ENCODE data around the gene KRT74.

KRT74 gene

DNA sequence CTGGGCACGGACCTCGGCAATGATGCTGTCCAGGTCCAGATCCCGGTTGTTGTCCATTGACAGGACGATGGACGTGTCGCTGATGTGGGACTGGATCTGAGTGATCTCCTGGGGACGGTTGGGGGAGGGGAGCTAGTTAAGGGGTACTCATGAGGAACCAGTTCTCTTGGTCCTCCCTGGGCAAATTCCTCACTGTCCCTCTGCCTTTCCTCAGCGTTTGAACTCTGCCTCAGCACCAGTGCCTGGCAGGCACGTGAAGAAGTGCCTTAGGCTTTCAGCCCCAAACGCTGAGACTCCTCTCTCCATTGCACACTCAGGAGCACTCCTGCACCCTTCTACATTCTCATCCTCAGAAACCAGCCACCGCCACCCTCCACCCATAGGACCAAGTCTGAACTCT is 17.9 kb upstream of the KRT74 start:
- Histone ChIP-seq H3K9me3 (ENCODE audit: control insufficient read depth, low read length) (no peaks in the 10 kb centered on the region), H3K4me1 (ENCODE audit: control insufficient read depth, insufficient read depth, low read depth, low read length) (no peaks in the 10 kb centered on the region), H3K14ac (ENCODE audit: low read length in 2 of 2) (no peak overlapping the region), H3K23ac (ENCODE audit: low read length in 2 of 2) (no peak overlapping the region), H2AK5ac (ENCODE audit: low read length, severe bottlenecking) (no peak overlapping the region), H3K4me3 (ENCODE audit: insufficient read depth in 1 of 2, low read depth in 1 of 2, low read length in 2 of 2) (no peak overlapping the region), H3K9ac (ENCODE audit: low read length) (no peak overlapping the region), H2AFZ (ENCODE audit: low read depth, low read length) (no peak overlapping the region), H3K4me2 (ENCODE audit: low read length, poor library complexity, severe bottlenecking) (no peak overlapping the region), H2BK5ac (ENCODE audit: low read depth, low read length, poor library complexity, severe bottlenecking) (no peak overlapping the region), H4K91ac (ENCODE audit: low read length) (no peak overlapping the region), H3K4ac (ENCODE audit: low read depth in 1 of 2, low read length in 2 of 2) (no peak overlapping the region), H3K27me3 (ENCODE audit: control insufficient read depth in 1 of 2, insufficient read depth in 1 of 2, low read length in 2 of 2) (peaks cover 44 to 65% of the 10 kb centered on the region in 2 experiments), H4K8ac (ENCODE audit: low read length) (no peak overlapping the region), H2BK12ac (ENCODE audit: low read length in 2 of 2) (no peak overlapping the region), H2BK120ac (ENCODE audit: low read depth, low read length) (no peak overlapping the region), H3K27ac (ENCODE audit: low read length, poor library complexity, severe bottlenecking) (no peak overlapping the region), H3K36me3 (ENCODE audit: control insufficient read depth in 1 of 2, insufficient read depth in 2 of 2, low read depth in 1 of 2, low read length in 2 of 2) (no peaks in the 10 kb centered on the region), H3K79me1 (replicated peaks; ENCODE audit: low read length, poor library complexity, severe bottlenecking) (no peaks in the 10 kb centered on the region), H2BK15ac (ENCODE audit: low read depth, poor library complexity, severe bottlenecking) (no peak overlapping the region), H3K18ac (ENCODE audit: low read depth in 1 of 2, low read length in 2 of 2) (no peak overlapping the region)
- 80% methylated on average over 10 of the region's 11 CpGs for WGBS
- no peak for DNase-seq

DNA sequence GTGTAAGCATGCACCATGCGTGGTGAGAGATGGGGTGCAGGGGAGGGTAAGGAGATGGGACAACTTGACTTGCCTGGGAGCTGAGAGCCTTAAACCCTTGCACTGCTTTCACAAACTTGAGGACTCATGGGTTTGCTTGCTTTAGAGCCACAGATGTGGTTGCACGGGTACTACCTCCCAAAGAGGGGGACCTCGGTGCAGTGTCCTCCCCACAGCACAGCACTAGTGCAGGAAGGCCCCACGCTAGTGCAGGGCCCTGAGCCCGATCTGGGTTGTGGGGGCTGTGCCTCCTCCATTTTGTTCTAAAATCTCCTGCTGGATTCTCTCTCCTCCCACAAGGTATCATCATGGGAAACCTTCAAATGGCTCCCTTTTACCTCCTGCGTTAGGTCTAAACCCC is 16.4 kb upstream of the KRT74 start:
- Histone ChIP-seq H3K23ac (ENCODE audit: low read length in 2 of 2) (no peak overlapping the region), H3K4me2 (ENCODE audit: low read length, poor library complexity, severe bottlenecking) (no peak overlapping the region), H3K4me1 (ENCODE audit: control insufficient read depth, insufficient read depth, low read depth, low read length) (no peaks in the 10 kb centered on the region), H3K4me3 (ENCODE audit: insufficient read depth in 1 of 2, low read depth in 1 of 2, low read length in 2 of 2) (no peak overlapping the region), H4K8ac (ENCODE audit: low read length) (no peak overlapping the region), H3K9me3 (ENCODE audit: control insufficient read depth, low read length) (no peaks in the 10 kb centered on the region), H3K14ac (ENCODE audit: low read length in 2 of 2) (no peak overlapping the region), H2BK5ac (ENCODE audit: low read depth, low read length, poor library complexity, severe bottlenecking) (no peak overlapping the region), H3K18ac (ENCODE audit: low read depth in 1 of 2, low read length in 2 of 2) (no peak overlapping the region), H2AFZ (ENCODE audit: low read depth, low read length) (no peak overlapping the region), H2BK120ac (ENCODE audit: low read depth, low read length) (no peak overlapping the region), H2BK12ac (ENCODE audit: low read length in 2 of 2) (no peak overlapping the region), H3K79me1 (replicated peaks; ENCODE audit: low read length, poor library complexity, severe bottlenecking) (no peaks in the 10 kb centered on the region), H3K9ac (ENCODE audit: low read length) (no peak overlapping the region), H3K27ac (ENCODE audit: low read length, poor library complexity, severe bottlenecking) (no peak overlapping the region), H3K27me3 (ENCODE audit: control insufficient read depth in 1 of 2, insufficient read depth in 1 of 2, low read length in 2 of 2) (peaks cover 58 to 78% of the 10 kb centered on the region in 2 experiments), H2BK15ac (ENCODE audit: low read depth, poor library complexity, severe bottlenecking) (no peak overlapping the region), H3K36me3 (ENCODE audit: control insufficient read depth in 1 of 2, insufficient read depth in 2 of 2, low read depth in 1 of 2, low read length in 2 of 2) (no peaks in the 10 kb centered on the region), H4K91ac (ENCODE audit: low read length) (no peak overlapping the region), H3K4ac (ENCODE audit: low read depth in 1 of 2, low read length in 2 of 2) (no peak overlapping the region), H2AK5ac (ENCODE audit: low read length, severe bottlenecking) (no peak overlapping the region)
- 86% methylated on average over 6 of the region's 6 CpGs for WGBS
- DNase-seq = no peak

DNA sequence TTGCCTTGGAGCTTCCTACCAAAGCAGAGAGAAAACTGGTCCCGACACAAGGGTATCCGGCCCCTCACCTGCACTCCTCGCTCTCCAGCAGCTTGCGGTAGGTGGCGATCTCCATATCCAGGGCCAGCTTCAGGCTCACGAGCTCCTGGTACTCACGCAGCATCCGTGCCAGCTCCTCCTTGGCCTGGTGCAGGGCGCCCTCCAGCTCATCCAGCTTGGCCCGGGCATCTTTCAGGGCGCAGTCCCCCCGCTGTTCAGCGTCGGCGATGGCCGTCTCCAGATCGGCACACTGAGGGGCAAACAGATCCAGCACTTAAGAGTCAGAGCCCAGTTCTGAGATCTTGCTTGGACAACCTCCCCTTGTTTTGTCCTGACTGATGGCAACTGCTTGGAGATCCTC is 13.9 kb upstream of the KRT74 start:
- H2BK12ac ChIP-seq (ENCODE audit: low read length in 2 of 2) = no peak overlapping the region
- H3K27me3 ChIP-seq (ENCODE audit: control insufficient read depth in 1 of 2, insufficient read depth in 1 of 2, low read length in 2 of 2) = peaks cover 56 to 70% of the 10 kb centered on the region in 2 experiments
- H3K9ac ChIP-seq (ENCODE audit: low read length) = no peak overlapping the region
- H3K4me1 ChIP-seq (ENCODE audit: control insufficient read depth, insufficient read depth, low read depth, low read length) = no peaks in the 10 kb centered on the region
- H2BK120ac ChIP-seq (ENCODE audit: low read depth, low read length) = no peak overlapping the region
- WGBS = 80% methylated on average over 17 of the region's 17 CpGs
- H2BK15ac ChIP-seq (ENCODE audit: low read depth, poor library complexity, severe bottlenecking) = no peak overlapping the region
- no peak overlapping the region for H4K8ac ChIP-seq (ENCODE audit: low read length)
- no peak overlapping the region for H3K18ac ChIP-seq (ENCODE audit: low read depth in 1 of 2, low read length in 2 of 2)
- no peak overlapping the region for H3K4ac ChIP-seq (ENCODE audit: low read depth in 1 of 2, low read length in 2 of 2)
- no peaks in the 10 kb centered on the region for H3K9me3 ChIP-seq (ENCODE audit: control insufficient read depth, low read length)
- no peak overlapping the region for H2AK5ac ChIP-seq (ENCODE audit: low read length, severe bottlenecking)
- H3K4me3 ChIP-seq (ENCODE audit: insufficient read depth in 1 of 2, low read depth in 1 of 2, low read length in 2 of 2) = no peak overlapping the region
- H3K4me2 ChIP-seq (ENCODE audit: low read length, poor library complexity, severe bottlenecking) = no peak overlapping the region
- no peak overlapping the region for H3K14ac ChIP-seq (ENCODE audit: low read length in 2 of 2)
- H3K36me3 ChIP-seq (ENCODE audit: control insufficient read depth in 1 of 2, insufficient read depth in 2 of 2, low read depth in 1 of 2, low read length in 2 of 2) = no peaks in the 10 kb centered on the region
- no peak overlapping the region for H2BK5ac ChIP-seq (ENCODE audit: low read depth, low read length, poor library complexity, severe bottlenecking)
- DNase-seq = no peak
- H3K27ac ChIP-seq (ENCODE audit: low read length, poor library complexity, severe bottlenecking) = no peak overlapping the region
- H4K91ac ChIP-seq (ENCODE audit: low read length) = no peak overlapping the region
- H3K23ac ChIP-seq (ENCODE audit: low read length in 2 of 2) = no peak overlapping the region
- H2AFZ ChIP-seq (ENCODE audit: low read depth, low read length) = no peak overlapping the region
- no peaks in the 10 kb centered on the region for H3K79me1 ChIP-seq (replicated peaks; ENCODE audit: low read length, poor library complexity, severe bottlenecking)

DNA sequence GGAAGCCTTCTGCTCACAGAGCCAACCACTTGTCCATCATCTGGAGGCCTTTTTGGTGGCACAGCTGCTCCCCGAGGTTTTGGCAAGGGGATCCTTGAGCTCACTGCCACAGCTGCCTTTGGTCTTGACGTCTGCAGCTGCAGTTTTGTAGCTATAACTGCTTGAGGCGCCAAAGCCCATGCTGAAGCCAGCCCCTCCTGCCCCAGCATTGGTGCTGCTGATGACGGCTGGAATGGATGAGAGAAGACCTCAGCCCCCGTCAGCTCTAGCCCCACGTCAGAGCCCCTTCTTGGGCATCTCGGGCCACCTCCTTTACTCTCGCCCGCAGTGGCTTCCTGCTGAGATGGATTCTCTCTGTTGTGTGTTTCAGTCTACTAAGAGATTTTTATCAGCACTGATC is 12.3 kb upstream of the KRT74 start:
- no peak overlapping the region for H2AFZ ChIP-seq (ENCODE audit: low read depth, low read length)
- H3K36me3 ChIP-seq (ENCODE audit: control insufficient read depth in 1 of 2, insufficient read depth in 2 of 2, low read depth in 1 of 2, low read length in 2 of 2) = no peaks in the 10 kb centered on the region
- no peak overlapping the region for H3K14ac ChIP-seq (ENCODE audit: low read length in 2 of 2)
- H3K23ac ChIP-seq (ENCODE audit: low read length in 2 of 2) = no peak overlapping the region
- 52% methylated on average over 9 of the region's 9 CpGs for WGBS
- H3K27me3 ChIP-seq (ENCODE audit: control insufficient read depth in 1 of 2, insufficient read depth in 1 of 2, low read length in 2 of 2) = peaks cover 60 to 71% of the 10 kb centered on the region in 2 experiments
- H3K4me2 ChIP-seq (ENCODE audit: low read length, poor library complexity, severe bottlenecking) = no peak overlapping the region
- no peak overlapping the region for H2BK15ac ChIP-seq (ENCODE audit: low read depth, poor library complexity, severe bottlenecking)
- no peaks in the 10 kb centered on the region for H3K79me1 ChIP-seq (replicated peaks; ENCODE audit: low read length, poor library complexity, severe bottlenecking)
- no peak overlapping the region for H4K91ac ChIP-seq (ENCODE audit: low read length)
- H4K8ac ChIP-seq (ENCODE audit: low read length) = no peak overlapping the region
- no peaks in the 10 kb centered on the region for H3K9me3 ChIP-seq (ENCODE audit: control insufficient read depth, low read length)
- no peak overlapping the region for H2BK120ac ChIP-seq (ENCODE audit: low read depth, low read length)
- H3K18ac ChIP-seq (ENCODE audit: low read depth in 1 of 2, low read length in 2 of 2) = no peak overlapping the region
- DNase-seq = no peak
- no peak overlapping the region for H3K9ac ChIP-seq (ENCODE audit: low read length)
- H3K27ac ChIP-seq (ENCODE audit: low read length, poor library complexity, severe bottlenecking) = no peak overlapping the region
- no peak overlapping the region for H2AK5ac ChIP-seq (ENCODE audit: low read length, severe bottlenecking)
- H3K4ac ChIP-seq (ENCODE audit: low read depth in 1 of 2, low read length in 2 of 2) = no peak overlapping the region
- H2BK5ac ChIP-seq (ENCODE audit: low read depth, low read length, poor library complexity, severe bottlenecking) = no peak overlapping the region
- no peaks in the 10 kb centered on the region for H3K4me1 ChIP-seq (ENCODE audit: control insufficient read depth, insufficient read depth, low read depth, low read length)
- H2BK12ac ChIP-seq (ENCODE audit: low read length in 2 of 2) = no peak overlapping the region
- H3K4me3 ChIP-seq (ENCODE audit: insufficient read depth in 1 of 2, low read depth in 1 of 2, low read length in 2 of 2) = no peak overlapping the region

Measured in mesenchymal stem cell (in vitro differentiated cells and primary cell).